Ovary (tissue), 3 donors: ENCODE results near the gene NPTN.

Experiments used
- CTCF ChIP-seq, 3 donors: fragments of 450-650 bp in 2 of 3; fragments of 200-600 bp in 1 of 3; IDR thresholded peaks; one replicate each; pipeline versions ENCODE4 v1.5.1 to v1.8.0; 2016 to 2022; ENCODE audit warnings: antibody characterized with exemption in 3 of 3, mild to moderate bottlenecking in 1 of 3
- POLR2A ChIP-seq: fragments of 450-650 bp; IDR thresholded peaks from one replicate; pipeline ENCODE4 v1.6.1; 2017; ENCODE audit warnings: antibody characterized with exemption, mild to moderate bottlenecking, moderate library complexity
- donor health status: DM: no; HTN: no; CAD: no.

DNA sequence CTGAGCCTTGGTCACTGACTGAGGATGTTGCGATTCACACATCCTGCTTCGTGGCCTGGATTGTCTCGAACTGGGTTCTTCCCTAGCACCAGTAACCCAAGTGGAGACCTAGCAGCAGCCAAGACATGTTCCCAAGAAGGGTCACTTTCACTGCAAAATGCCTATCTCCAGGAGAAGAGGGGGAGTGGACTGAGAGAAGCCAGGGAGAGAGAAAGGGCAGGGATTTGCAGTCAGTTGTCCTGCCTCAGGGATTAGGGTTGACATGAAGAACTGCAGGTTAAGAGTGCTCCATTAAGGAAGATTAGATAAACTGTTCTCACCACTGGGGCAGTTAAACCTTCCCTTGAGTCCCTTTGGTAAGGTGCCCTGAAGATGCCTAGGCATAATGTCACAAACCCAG lies 45.3 kb upstream of the NPTN start:
- TF ChIP-seq POLR2A: no peak
- no peak for TF ChIP-seq CTCF (IDR thresholded peaks at IDR 0.05)
